HG02840 (cell line): ENCODE measurements around the gene ZNF862.
"Not testable (repeated sequence)": the region's sequence is repeated elsewhere in the genome, so short reads cannot be mapped to it uniquely, and the experiment has no call there.

ENCODE experiments used
- ATAC-seq: cut with Tn5 transposase; IDR thresholded peaks from one replicate; pipeline ENCODE4 v1.9.1; 2021; ENCODE audit warnings: mild to moderate bottlenecking, moderate library complexity, moderate number of reproducible peaks; ENCODE audit not compliant: unreplicated experiment, low FRiP score

The ZNF862 gene

DNA sequence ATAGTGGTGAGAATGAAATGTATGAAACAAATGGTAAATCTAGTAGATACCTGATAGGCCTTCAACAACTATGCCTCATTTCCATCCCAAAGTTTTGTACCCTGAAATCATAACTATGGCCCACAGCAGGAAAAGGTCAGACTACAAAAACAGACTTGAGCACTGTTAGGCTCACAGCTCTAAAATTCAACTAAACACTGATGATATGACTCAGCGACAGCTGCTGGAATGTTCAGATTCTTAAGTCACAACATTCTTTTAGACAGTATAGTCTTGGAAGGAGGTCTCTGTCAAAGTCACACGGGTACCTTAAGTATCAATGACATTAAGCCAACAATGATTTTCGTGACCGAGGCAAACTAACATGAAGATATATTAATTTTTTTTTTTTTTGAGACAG, 74.0 kb downstream of the ZNF862 start:
- ATAC-seq = not testable (repeated sequence)
